ENCODE measurements around the gene TYMP.

TYMP gene

DNA sequence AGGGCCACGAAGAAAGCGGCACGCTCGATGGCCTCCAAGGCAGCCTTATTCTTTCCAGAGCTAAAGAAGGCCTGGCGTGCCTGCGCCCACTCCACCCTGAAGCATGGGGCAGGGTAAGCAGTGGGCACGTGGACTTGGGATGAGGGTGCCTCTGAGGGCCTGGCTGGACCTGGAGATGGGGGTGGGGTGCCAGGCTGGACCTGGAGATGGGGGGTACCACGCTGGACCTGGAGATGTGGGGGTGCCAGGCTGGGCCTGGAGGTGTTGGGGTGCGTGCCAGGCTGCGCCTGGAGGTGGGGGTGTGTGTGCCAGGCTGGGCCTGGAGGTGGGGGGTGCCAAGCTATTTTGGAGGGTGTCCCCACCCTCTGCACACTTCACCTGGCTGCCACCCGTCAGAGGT is 43.2 kb upstream of the TYMP start:
- no peaks in the 10 kb centered on the region for H3K9me3 ChIP-seq (ENCODE audit: low read length)

GRCh38 chr22:50571264-50572175 is 41.7 kb upstream of the TYMP start:
- no peaks in the 10 kb centered on the region for H3K79me2 ChIP-seq (ENCODE audit: insufficient read depth, low read length)
- no peak overlapping the region for H3K9ac ChIP-seq (ENCODE audit: low read length)
- H3K27me3 ChIP-seq (ENCODE audit: insufficient read depth, low read length): no peaks in the 10 kb centered on the region
- H3K9me3 ChIP-seq (ENCODE audit: low read length): no peaks in the 10 kb centered on the region
- H3F3A ChIP-seq (ENCODE audit: insufficient read depth, low read length): no peaks in the 10 kb centered on the region
- H3K9me2 ChIP-seq (ENCODE audit: low read depth, low read length): no peaks in the 10 kb centered on the region
- no peak overlapping the region for H3K4me3 ChIP-seq (ENCODE audit: low read depth, low read length, poor library complexity, severe bottlenecking)
- TF ChIP-seq, protein P1, sequence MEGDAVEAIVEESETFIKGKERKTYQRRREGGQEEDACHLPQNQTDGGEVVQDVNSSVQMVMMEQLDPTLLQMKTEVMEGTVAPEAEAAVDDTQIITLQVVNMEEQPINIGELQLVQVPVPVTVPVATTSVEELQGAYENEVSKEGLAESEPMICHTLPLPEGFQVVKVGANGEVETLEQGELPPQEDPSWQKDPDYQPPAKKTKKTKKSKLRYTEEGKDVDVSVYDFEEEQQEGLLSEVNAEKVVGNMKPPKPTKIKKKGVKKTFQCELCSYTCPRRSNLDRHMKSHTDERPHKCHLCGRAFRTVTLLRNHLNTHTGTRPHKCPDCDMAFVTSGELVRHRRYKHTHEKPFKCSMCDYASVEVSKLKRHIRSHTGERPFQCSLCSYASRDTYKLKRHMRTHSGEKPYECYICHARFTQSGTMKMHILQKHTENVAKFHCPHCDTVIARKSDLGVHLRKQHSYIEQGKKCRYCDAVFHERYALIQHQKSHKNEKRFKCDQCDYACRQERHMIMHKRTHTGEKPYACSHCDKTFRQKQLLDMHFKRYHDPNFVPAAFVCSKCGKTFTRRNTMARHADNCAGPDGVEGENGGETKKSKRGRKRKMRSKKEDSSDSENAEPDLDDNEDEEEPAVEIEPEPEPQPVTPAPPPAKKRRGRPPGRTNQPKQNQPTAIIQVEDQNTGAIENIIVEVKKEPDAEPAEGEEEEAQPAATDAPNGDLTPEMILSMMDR (IDR thresholded peaks at IDR 0.05; ENCODE audit: low read length): no peak
- TF ChIP-seq EZH2 (IDR thresholded peaks at IDR 0.05; ENCODE audit: borderline replicate concordance, low read length): no peak
- no peak overlapping the region for H3K27ac ChIP-seq (ENCODE audit: low read depth, low read length, poor library complexity, severe bottlenecking)
- H2AFZ ChIP-seq (ENCODE audit: low read length): no peak overlapping the region
- H4K20me1 ChIP-seq (ENCODE audit: insufficient read depth, low read length): no peaks in the 10 kb centered on the region
- peaks cover 87% of the 10 kb centered on the region for H3K36me3 ChIP-seq (ENCODE audit: insufficient read depth, low read length)
- no peak overlapping the region for H3K4me2 ChIP-seq (ENCODE audit: low read length)
- H3K4me1 ChIP-seq (ENCODE audit: insufficient read depth, low read length, severe bottlenecking): peaks cover 7% of the 10 kb centered on the region

More for the DNA sequence above, 43.2 kb upstream of the TYMP start:
- Histone ChIP-seq H4K20me1 (ENCODE audit: insufficient read depth, low read length) (no peaks in the 10 kb centered on the region), H3K79me2 (ENCODE audit: insufficient read depth, low read length) (no peaks in the 10 kb centered on the region), H3K4me2 (ENCODE audit: low read length) (no peak overlapping the region), H3F3A (ENCODE audit: insufficient read depth, low read length) (no peaks in the 10 kb centered on the region), H3K36me3 (ENCODE audit: insufficient read depth, low read length) (peaks cover 89% of the 10 kb centered on the region), H3K27ac (ENCODE audit: low read depth, low read length, poor library complexity, severe bottlenecking) (no peak overlapping the region), H3K9ac (ENCODE audit: low read length) (no peak overlapping the region), H3K4me1 (ENCODE audit: insufficient read depth, low read length, severe bottlenecking) (peaks cover 7% of the 10 kb centered on the region), H2AFZ (ENCODE audit: low read length) (no peak overlapping the region), H3K27me3 (ENCODE audit: insufficient read depth, low read length) (no peaks in the 10 kb centered on the region), H3K9me2 (ENCODE audit: low read depth, low read length) (no peaks in the 10 kb centered on the region), H3K4me3 (ENCODE audit: low read depth, low read length, poor library complexity, severe bottlenecking) (no peak overlapping the region)
- no peak for TF ChIP-seq EZH2 (IDR thresholded peaks at IDR 0.05; ENCODE audit: borderline replicate concordance, low read length)
- TF ChIP-seq, protein P1 (IDR thresholded peaks at IDR 0.05; ENCODE audit: low read length): no peak

DNA sequence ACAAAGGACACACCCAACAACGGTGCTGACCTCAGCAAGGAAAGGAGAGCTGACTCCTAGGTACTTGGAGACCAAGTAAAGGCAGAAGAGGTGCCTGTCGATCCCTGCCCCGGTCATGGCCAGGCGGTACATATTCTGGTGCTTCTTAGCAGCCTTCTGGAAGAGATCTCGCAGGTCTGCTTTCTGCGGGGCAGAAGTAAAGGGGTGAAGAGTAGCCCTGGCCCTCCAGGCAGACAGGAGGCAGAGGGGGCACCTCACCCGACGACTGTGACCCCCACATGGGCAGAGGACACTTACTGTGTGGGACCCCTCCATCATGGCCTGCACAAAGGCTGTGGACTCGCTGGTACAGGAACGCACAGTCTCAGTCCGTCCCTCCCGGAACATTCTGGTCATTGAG is 41.0 kb upstream of the TYMP start:
- Histone ChIP-seq H3K9ac (ENCODE audit: low read length) (no peak overlapping the region), H2AFZ (ENCODE audit: low read length) (no peak overlapping the region), H4K20me1 (ENCODE audit: insufficient read depth, low read length) (no peaks in the 10 kb centered on the region), H3K27me3 (ENCODE audit: insufficient read depth, low read length) (no peaks in the 10 kb centered on the region), H3K9me2 (ENCODE audit: low read depth, low read length) (no peaks in the 10 kb centered on the region), H3K27ac (ENCODE audit: low read depth, low read length, poor library complexity, severe bottlenecking) (no peak overlapping the region), H3K4me3 (ENCODE audit: low read depth, low read length, poor library complexity, severe bottlenecking) (no peak overlapping the region), H3K36me3 (ENCODE audit: insufficient read depth, low read length) (peaks cover 80% of the 10 kb centered on the region), H3K4me2 (ENCODE audit: low read length) (no peak overlapping the region), H3F3A (ENCODE audit: insufficient read depth, low read length) (no peaks in the 10 kb centered on the region), H3K9me3 (ENCODE audit: low read length) (no peaks in the 10 kb centered on the region), H3K79me2 (ENCODE audit: insufficient read depth, low read length) (no peaks in the 10 kb centered on the region), H3K4me1 (ENCODE audit: insufficient read depth, low read length, severe bottlenecking) (peaks cover 7% of the 10 kb centered on the region)
- TF ChIP-seq EZH2 (IDR thresholded peaks at IDR 0.05; ENCODE audit: borderline replicate concordance, low read length): no peak
- TF ChIP-seq, protein P1 (IDR thresholded peaks at IDR 0.05; ENCODE audit: low read length): no peak

Data from OCI-LY1 (cell line).